ENCODE results near the gene ATXN2. TPM values are rescaled to one million over a fixed set of nuclear protein-coding genes. Genes with fewer than 3 reads are reported as not detected.

ATXN2 gene, protein sequence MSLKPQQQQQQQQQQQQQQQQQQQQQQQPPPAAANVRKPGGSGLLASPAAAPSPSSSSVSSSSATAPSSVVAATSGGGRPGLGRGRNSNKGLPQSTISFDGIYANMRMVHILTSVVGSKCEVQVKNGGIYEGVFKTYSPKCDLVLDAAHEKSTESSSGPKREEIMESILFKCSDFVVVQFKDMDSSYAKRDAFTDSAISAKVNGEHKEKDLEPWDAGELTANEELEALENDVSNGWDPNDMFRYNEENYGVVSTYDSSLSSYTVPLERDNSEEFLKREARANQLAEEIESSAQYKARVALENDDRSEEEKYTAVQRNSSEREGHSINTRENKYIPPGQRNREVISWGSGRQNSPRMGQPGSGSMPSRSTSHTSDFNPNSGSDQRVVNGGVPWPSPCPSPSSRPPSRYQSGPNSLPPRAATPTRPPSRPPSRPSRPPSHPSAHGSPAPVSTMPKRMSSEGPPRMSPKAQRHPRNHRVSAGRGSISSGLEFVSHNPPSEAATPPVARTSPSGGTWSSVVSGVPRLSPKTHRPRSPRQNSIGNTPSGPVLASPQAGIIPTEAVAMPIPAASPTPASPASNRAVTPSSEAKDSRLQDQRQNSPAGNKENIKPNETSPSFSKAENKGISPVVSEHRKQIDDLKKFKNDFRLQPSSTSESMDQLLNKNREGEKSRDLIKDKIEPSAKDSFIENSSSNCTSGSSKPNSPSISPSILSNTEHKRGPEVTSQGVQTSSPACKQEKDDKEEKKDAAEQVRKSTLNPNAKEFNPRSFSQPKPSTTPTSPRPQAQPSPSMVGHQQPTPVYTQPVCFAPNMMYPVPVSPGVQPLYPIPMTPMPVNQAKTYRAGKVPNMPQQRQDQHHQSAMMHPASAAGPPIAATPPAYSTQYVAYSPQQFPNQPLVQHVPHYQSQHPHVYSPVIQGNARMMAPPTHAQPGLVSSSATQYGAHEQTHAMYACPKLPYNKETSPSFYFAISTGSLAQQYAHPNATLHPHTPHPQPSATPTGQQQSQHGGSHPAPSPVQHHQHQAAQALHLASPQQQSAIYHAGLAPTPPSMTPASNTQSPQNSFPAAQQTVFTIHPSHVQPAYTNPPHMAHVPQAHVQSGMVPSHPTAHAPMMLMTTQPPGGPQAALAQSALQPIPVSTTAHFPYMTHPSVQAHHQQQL
- 70.5 and 72.9 TPM in 2 replicates for total RNA-seq (2021)
- long read RNA-seq, full-length matches to known transcripts: 4 of 118 reads
- long read RNA-seq, partial matches to known transcripts: 72 of 118 reads
- long read RNA-seq, other reads (novel, unspliced or antisense): 42 of 118 reads

DNA sequence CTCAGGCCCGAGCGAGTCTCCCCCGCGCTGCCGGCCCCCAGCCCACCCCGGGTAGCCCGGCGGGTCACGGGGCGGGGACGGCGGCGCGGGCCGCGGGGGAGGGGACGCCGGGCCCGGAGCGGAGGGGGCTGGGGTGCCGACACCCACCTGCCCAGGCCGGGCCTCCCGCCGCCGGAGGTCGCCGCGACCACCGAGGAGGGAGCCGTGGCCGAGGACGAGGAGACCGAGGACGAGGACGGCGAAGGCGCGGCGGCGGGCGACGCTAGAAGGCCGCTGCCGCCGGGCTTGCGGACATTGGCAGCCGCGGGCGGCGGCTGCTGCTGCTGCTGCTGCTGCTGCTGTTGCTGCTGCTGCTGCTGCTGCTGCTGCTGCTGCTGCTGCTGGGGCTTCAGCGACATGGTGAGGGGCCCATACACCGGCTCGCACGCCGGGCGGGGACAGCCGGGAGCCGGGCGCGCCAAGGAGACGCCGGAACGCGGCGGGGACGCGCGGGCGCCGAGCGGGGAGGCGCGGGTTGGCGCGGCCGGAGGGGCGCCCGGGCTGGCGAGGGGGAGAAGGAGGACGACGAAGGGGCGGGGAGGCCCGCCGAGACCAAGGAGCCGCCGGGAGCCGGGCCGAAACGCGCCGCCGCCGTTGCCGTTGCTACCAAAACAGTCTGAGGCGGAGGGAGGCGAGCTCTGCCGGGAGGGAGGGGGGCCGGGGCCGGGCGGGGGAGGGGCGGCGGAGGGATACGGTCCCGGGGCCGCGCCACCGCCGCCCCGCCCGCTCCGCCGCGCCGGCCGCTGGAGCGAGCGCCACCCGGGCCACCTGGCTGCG, at the start of gene ATXN2:
Gene ATXN2 (minus strand): TSS at position 679 of the 816 bp plus-strand sequence. CDS start 281 bp downstream, at position 398.
- Mint-ChIP-seq H3K9me3 (peaks cover 5 to 8% of the 10 kb centered on the region in 2 experiments; a peak in 4 of 5 replicates), H3K4me3 (peak within 1 kb of the TSS; percentile 86 to 95), H3K4me1 (peaks cover 22 to 28% of the 10 kb centered on the region in 2 experiments), H3K27me3 (ENCODE audit: low read depth) (no peaks in the 10 kb centered on the region; the same call in 1 of the 2 replicates), H3K36me3 (ENCODE audit: insufficient read depth in 1 of 3, low read depth in 3 of 3) (peaks cover 0 to 11% (median 0%) of the 10 kb centered on the region in 3 experiments; a peak in 3 of 7 replicates), H3K27ac (peak within 1 kb of the TSS; percentile 90 to 98 (median 95))
- WGBS (ENCODE audit: extremely low coverage, insufficient read length, low lambda C conversion rate): no CpG with 5 or more reads among the region's 119 CpGs
- H2BK120ac ChIP-seq (ENCODE audit: low read depth, low read length, poor library complexity, severe bottlenecking): no peak within 1 kb of the TSS
- H3K27ac ChIP-seq (ENCODE audit: insufficient read length, low read depth, low read length): peak within 1 kb of the TSS; percentile 31
- H3K27me3 ChIP-seq (ENCODE audit: insufficient read depth, low read length): no peaks in the 10 kb centered on the region
- H4K91ac ChIP-seq (ENCODE audit: insufficient read length, low read depth, low read length): no peak within 1 kb of the TSS
- no peaks in the 10 kb centered on the region; the same call in 1 of the 2 replicates for H3K4me1 ChIP-seq (ENCODE audit: insufficient read depth, low read length)
- H2BK15ac ChIP-seq (ENCODE audit: low read depth, low read length): no peak within 1 kb of the TSS; the same call in 1 of the 2 replicates
- no peak within 1 kb of the TSS for H2AK5ac ChIP-seq (ENCODE audit: insufficient read length, low read length)
- H3K4me2 ChIP-seq (ENCODE audit: insufficient read depth, insufficient read length, low read length): peak within 1 kb of the TSS; percentile 83
- TF ChIP-seq, protein P1, sequence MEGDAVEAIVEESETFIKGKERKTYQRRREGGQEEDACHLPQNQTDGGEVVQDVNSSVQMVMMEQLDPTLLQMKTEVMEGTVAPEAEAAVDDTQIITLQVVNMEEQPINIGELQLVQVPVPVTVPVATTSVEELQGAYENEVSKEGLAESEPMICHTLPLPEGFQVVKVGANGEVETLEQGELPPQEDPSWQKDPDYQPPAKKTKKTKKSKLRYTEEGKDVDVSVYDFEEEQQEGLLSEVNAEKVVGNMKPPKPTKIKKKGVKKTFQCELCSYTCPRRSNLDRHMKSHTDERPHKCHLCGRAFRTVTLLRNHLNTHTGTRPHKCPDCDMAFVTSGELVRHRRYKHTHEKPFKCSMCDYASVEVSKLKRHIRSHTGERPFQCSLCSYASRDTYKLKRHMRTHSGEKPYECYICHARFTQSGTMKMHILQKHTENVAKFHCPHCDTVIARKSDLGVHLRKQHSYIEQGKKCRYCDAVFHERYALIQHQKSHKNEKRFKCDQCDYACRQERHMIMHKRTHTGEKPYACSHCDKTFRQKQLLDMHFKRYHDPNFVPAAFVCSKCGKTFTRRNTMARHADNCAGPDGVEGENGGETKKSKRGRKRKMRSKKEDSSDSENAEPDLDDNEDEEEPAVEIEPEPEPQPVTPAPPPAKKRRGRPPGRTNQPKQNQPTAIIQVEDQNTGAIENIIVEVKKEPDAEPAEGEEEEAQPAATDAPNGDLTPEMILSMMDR (conservative IDR thresholded peaks at IDR 0.05): no peak
- H3K18ac ChIP-seq (ENCODE audit: insufficient read length, low read depth, low read length): peak within 1 kb of the TSS; percentile 93
- H3K79me1 ChIP-seq (ENCODE audit: insufficient read depth, low read depth, low read length, poor library complexity, severe bottlenecking): no peaks in the 10 kb centered on the region
- DNase-seq: no peak
- no peak within 1 kb of the TSS for H2BK20ac ChIP-seq (ENCODE audit: low read depth, low read length, poor library complexity, severe bottlenecking)
- no peak within 1 kb of the TSS for H2AFZ ChIP-seq (ENCODE audit: low read length)
- H2BK12ac ChIP-seq (ENCODE audit: insufficient read length, low read depth, low read length): no peak within 1 kb of the TSS
- no peaks in the 10 kb centered on the region for H3K9me3 ChIP-seq (ENCODE audit: control insufficient read depth, low read depth, low read length)
- peaks cover 20% of the 10 kb centered on the region for H3K23me2 ChIP-seq (ENCODE audit: insufficient read length, low read depth, low read length, poor library complexity, severe bottlenecking)
- H3T11ph ChIP-seq (ENCODE audit: low read length): no peak within 1 kb of the TSS
- H3K79me2 ChIP-seq (ENCODE audit: insufficient read depth, low read length): peaks cover 22% of the 10 kb centered on the region; the same call in 1 of the 2 replicates
- no peak within 1 kb of the TSS for H3K56ac ChIP-seq (ENCODE audit: insufficient read length, low read depth, low read length)
- no peak within 1 kb of the TSS for H3K4ac ChIP-seq (ENCODE audit: low read depth, low read length)
- H4K20me1 ChIP-seq (ENCODE audit: control insufficient read depth, insufficient read depth, insufficient read length): no peaks in the 10 kb centered on the region
- peak within 1 kb of the TSS; percentile 79 for H3K9ac ChIP-seq (ENCODE audit: extremely low read depth, insufficient read length, low read length)
- no peak within 1 kb of the TSS for H2BK5ac ChIP-seq (ENCODE audit: insufficient read length, low read length)
- H4K5ac ChIP-seq (ENCODE audit: insufficient read length, low read depth, low read length): no peak within 1 kb of the TSS
- no peak within 1 kb of the TSS for H3K23ac ChIP-seq (ENCODE audit: insufficient read length, low read depth, low read length)
- peak within 1 kb of the TSS; percentile 97 for H3K14ac ChIP-seq (ENCODE audit: insufficient read depth, low read length)
- no peak within 1 kb of the TSS for H4K8ac ChIP-seq (replicated peaks; ENCODE audit: insufficient read length, low read depth, low read length)

Measured in H9 (cell line).